GM23338 (cell line): Measurements from ENCODE around the gene CRADD. TPM values are rescaled to one million over a fixed set of nuclear protein-coding genes. Genes with fewer than 3 reads are reported as not detected.

Source experiments
- ATAC-seq: fragments of 200-7000 bp; cut with Tn5 transposase; 3 replicates; pipeline ENCODE4 v1.9.1; 2020
- DNase-seq: peaks from one replicate; pipeline ENCODE4 v3.0.0-alpha.2; 2015; ENCODE audit warnings: low spot score
- H2AFZ ChIP-seq: fragments of 200-600 bp; sonication (generic); 2 replicates; pipeline ENCODE4 v1.8.0; 2016; ENCODE audit warnings: antibody characterized with exemption, mild to moderate bottlenecking, moderate library complexity
- H3F3A ChIP-seq: fragments of 200-600 bp; sonication (generic); replicated peaks from 2 replicates; pipeline ENCODE4 v1.8.0; 2017; ENCODE audit warnings: antibody characterized with exemption, mixed run types, low read depth
- H3K27ac ChIP-seq: fragments of 200-600 bp; sonication (generic); 2 replicates; pipeline ENCODE4 v1.6.1; 2016; ENCODE audit warnings: low read depth
- H3K27me3 ChIP-seq: fragments of 200-600 bp; sonication (generic); 2 replicates; pipeline ENCODE4 v1.8.0; 2016; ENCODE audit warnings: mild to moderate bottlenecking, mixed run types, moderate library complexity; ENCODE audit not compliant: insufficient read depth
- H3K36me3 ChIP-seq: fragments of 200-600 bp; sonication (generic); 2 replicates; pipeline ENCODE4 v1.8.0; 2016; ENCODE audit warnings: mild to moderate bottlenecking; ENCODE audit not compliant: insufficient read depth
- H3K4me1 ChIP-seq: fragments of 200-600 bp; sonication (generic); 2 replicates; pipeline ENCODE4 v1.8.0; 2016; ENCODE audit warnings: mild to moderate bottlenecking, moderate library complexity; ENCODE audit not compliant: insufficient read depth
- H3K4me2 ChIP-seq: fragments of 200-600 bp; sonication (generic); 2 replicates; pipeline ENCODE4 v1.7.1; 2017; ENCODE audit warnings: mixed run types
- H3K4me3 ChIP-seq: fragments of 200-600 bp; sonication (generic); 2 replicates; pipeline ENCODE4 v1.6.1; 2016; ENCODE audit warnings: mixed run types
- H3K79me2 ChIP-seq: fragments of 200-600 bp; sonication (generic); replicated peaks from 2 replicates; pipeline ENCODE4 v1.8.0; 2017; ENCODE audit warnings: mild to moderate bottlenecking; ENCODE audit not compliant: insufficient read depth
- H3K9me2 ChIP-seq: fragments of 200-600 bp; sonication (generic); 2 replicates; pipeline ENCODE4 v1.8.0; 2017; ENCODE audit not compliant: insufficient read depth
- H4K20me1 ChIP-seq: fragments of 200-600 bp; sonication (generic); replicated peaks from 2 replicates; pipeline ENCODE4 v1.8.0; 2017; ENCODE audit warnings: mild to moderate bottlenecking; ENCODE audit not compliant: insufficient read depth
- H3K27ac Mint-ChIP-seq: 2 replicates; pipeline ENCODE4 v1.8.0; 2020; ENCODE audit warnings: inconsistent platforms, mild to moderate bottlenecking, moderate library complexity, mixed read lengths
- H3K27me3 Mint-ChIP-seq: 3 replicates; pipeline ENCODE4 v1.8.0; 2022; ENCODE audit warnings: low read depth, mild to moderate bottlenecking, moderate library complexity, mixed read lengths, inconsistent platforms; ENCODE audit not compliant: insufficient read depth, poor library complexity
- H3K36me3 Mint-ChIP-seq: 3 replicates; pipeline ENCODE4 v1.8.0; 2021; ENCODE audit warnings: low read depth, mild to moderate bottlenecking, inconsistent platforms, moderate library complexity, mixed read lengths
- H3K4me1 Mint-ChIP-seq: 3 replicates; pipeline ENCODE4 v1.8.0; 2020; ENCODE audit warnings: mild to moderate bottlenecking, inconsistent platforms, mixed read lengths
- H3K4me3 Mint-ChIP-seq: 3 replicates; pipeline ENCODE4 v1.8.0; 2021; ENCODE audit warnings: moderate library complexity, mild to moderate bottlenecking, inconsistent platforms, mixed read lengths
- H3K9me3 Mint-ChIP-seq: 3 replicates; pipeline ENCODE4 v1.8.0; 2020; ENCODE audit warnings: moderate library complexity, mild to moderate bottlenecking, inconsistent platforms, mixed read lengths
- CREB1 ChIP-seq: fragments of 250-450 bp; sonication (Bioruptor Pico); IDR thresholded peaks from 2 replicates; pipeline ENCODE4 v1.5.0; 2020; ENCODE audit warnings: low read depth, mild to moderate bottlenecking, moderate library complexity
- CTCF ChIP-seq, 2 experiments: fragments of 200-600 bp in 1 of 2; sonication (generic) in 1 of 2; conservative IDR thresholded peaks; 2 replicates each; pipeline versions ENCODE4 v1.5.1 to v1.6.1; 2016 to 2017; ENCODE audit warnings: antibody characterized with exemption in 2 of 2, low read depth in 2 of 2, mild to moderate bottlenecking in 2 of 2, moderate library complexity in 1 of 2
- ETS1 ChIP-seq: IDR thresholded peaks from 2 replicates; pipeline ENCODE4 v1.6.1; 2016; ENCODE audit warnings: antibody characterized with exemption
- EZH2 ChIP-seq: fragments of 200-600 bp; sonication (generic); IDR thresholded peaks from one replicate; pipeline ENCODE4 v1.8.0; 2017; ENCODE audit warnings: antibody characterized with exemption, mild to moderate bottlenecking, low read depth; ENCODE audit not compliant: unreplicated experiment
- EZH2phosphoT487 ChIP-seq: fragments of 200-600 bp; sonication (generic); IDR thresholded peaks from one replicate; pipeline ENCODE4 v1.8.1; 2018; ENCODE audit warnings: antibody characterized with exemption; ENCODE audit not compliant: unreplicated experiment
- JUNB ChIP-seq: IDR thresholded peaks from one replicate; pipeline ENCODE4 v1.6.1; 2016; ENCODE audit warnings: antibody characterized with exemption; ENCODE audit not compliant: unreplicated experiment
- NANOG ChIP-seq: IDR thresholded peaks from 2 replicates; pipeline ENCODE4 v1.6.1; 2016; ENCODE audit warnings: antibody characterized with exemption, borderline replicate concordance
- POLR2AphosphoS5 ChIP-seq: IDR thresholded peaks from 2 replicates; pipeline ENCODE4 v1.6.1; 2016; ENCODE audit warnings: antibody characterized with exemption, low read depth
- STAT1 ChIP-seq: IDR thresholded peaks from one replicate; pipeline ENCODE4 v1.6.1; 2016; ENCODE audit warnings: antibody characterized with exemption; ENCODE audit not compliant: unreplicated experiment
- ZNF114 ChIP-seq: fragments of 250-450 bp; sonication (Bioruptor Pico); IDR thresholded peaks from 2 replicates; pipeline ENCODE4 v1.5.0; 2020; ENCODE audit warnings: mild to moderate bottlenecking, moderate library complexity
- ZNF331 ChIP-seq: fragments of 250-450 bp; sonication (Bioruptor Pico); IDR thresholded peaks from 2 replicates; pipeline ENCODE4 v1.5.0; 2020; ENCODE audit warnings: low read depth, mild to moderate bottlenecking, moderate library complexity
- polyA plus RNA-seq: library from polyadenylated mRNA; unstranded; fragments of >200 nt; fragmentation: Nextera tagmentation; extraction: Ambion mirVana; gene quantifications from 2 replicates; pipeline ENCODE4 v1.2.1, GENCODE V29; 2016
- total RNA-seq: library from RNA; depleted of rRNA; stranded (reverse); fragments of >200 nt; shearing (Covaris generic); gene quantifications from 2 replicates; pipeline ENCODE4 v1.2.3, GENCODE V29; 2014
- TF ChIP-seq, protein P1 (sequence below): IDR thresholded peaks from one replicate; pipeline ENCODE4 v1.6.1; 2018; ENCODE audit warnings: antibody characterized with exemption; ENCODE audit not compliant: unreplicated experiment
- TF ChIP-seq, protein P2 (sequence below): fragments of 250-450 bp; sonication (Bioruptor Pico); IDR thresholded peaks from 2 replicates; pipeline ENCODE4 v1.5.0; 2020; ENCODE audit warnings: mild to moderate bottlenecking, moderate library complexity

CRADD gene
- total and polyA plus RNA-seq, 2 experiments from 2014 or later: 6.3 to 27.9 TPM

- H3K27me3 ChIP-seq: no peaks in the 10 kb centered on the region
- no peaks in the 10 kb centered on the region for H3K79me2 ChIP-seq
- no peaks in the 10 kb centered on the region for H4K20me1 ChIP-seq
- no peaks in the 10 kb centered on the region for H3K27me3 Mint-ChIP-seq
- H3K27ac Mint-ChIP-seq: no peak overlapping the region
- H2AFZ ChIP-seq: no peak overlapping the region
- no peak overlapping the region for H3K27ac ChIP-seq
- H3K4me3 Mint-ChIP-seq: no peak overlapping the region
- no peaks in the 10 kb centered on the region for H3K36me3 Mint-ChIP-seq
- no peaks in the 10 kb centered on the region for H3K36me3 ChIP-seq
- ATAC-seq: no peak
- no peaks in the 10 kb centered on the region for H3K9me3 Mint-ChIP-seq
- no peak overlapping the region for H3K4me2 ChIP-seq
- DNase-seq: no peak
- no peaks in the 10 kb centered on the region for H3K9me2 ChIP-seq
- H3K4me1 ChIP-seq: no peaks in the 10 kb centered on the region; the same call in 1 of the 2 replicates
- peaks cover 12% of the 10 kb centered on the region; the same call in 2 of the 3 replicates for H3K4me1 Mint-ChIP-seq
- no peak for TF ChIP-seq NANOG
- TF ChIP-seq EZH2: no peak
- no peak for TF ChIP-seq ZNF331 (CRISPR knock-in tag)
- TF ChIP-seq CTCF (conservative IDR thresholded peaks at IDR 0.05; ENCODE audit: low read depth in 2 of 2): no peak
- no peak for TF ChIP-seq EZH2phosphoT487
- TF ChIP-seq, protein P1, sequence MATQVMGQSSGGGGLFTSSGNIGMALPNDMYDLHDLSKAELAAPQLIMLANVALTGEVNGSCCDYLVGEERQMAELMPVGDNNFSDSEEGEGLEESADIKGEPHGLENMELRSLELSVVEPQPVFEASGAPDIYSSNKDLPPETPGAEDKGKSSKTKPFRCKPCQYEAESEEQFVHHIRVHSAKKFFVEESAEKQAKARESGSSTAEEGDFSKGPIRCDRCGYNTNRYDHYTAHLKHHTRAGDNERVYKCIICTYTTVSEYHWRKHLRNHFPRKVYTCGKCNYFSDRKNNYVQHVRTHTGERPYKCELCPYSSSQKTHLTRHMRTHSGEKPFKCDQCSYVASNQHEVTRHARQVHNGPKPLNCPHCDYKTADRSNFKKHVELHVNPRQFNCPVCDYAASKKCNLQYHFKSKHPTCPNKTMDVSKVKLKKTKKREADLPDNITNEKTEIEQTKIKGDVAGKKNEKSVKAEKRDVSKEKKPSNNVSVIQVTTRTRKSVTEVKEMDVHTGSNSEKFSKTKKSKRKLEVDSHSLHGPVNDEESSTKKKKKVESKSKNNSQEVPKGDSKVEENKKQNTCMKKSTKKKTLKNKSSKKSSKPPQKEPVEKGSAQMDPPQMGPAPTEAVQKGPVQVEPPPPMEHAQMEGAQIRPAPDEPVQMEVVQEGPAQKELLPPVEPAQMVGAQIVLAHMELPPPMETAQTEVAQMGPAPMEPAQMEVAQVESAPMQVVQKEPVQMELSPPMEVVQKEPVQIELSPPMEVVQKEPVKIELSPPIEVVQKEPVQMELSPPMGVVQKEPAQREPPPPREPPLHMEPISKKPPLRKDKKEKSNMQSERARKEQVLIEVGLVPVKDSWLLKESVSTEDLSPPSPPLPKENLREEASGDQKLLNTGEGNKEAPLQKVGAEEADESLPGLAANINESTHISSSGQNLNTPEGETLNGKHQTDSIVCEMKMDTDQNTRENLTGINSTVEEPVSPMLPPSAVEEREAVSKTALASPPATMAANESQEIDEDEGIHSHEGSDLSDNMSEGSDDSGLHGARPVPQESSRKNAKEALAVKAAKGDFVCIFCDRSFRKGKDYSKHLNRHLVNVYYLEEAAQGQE: no peak
- no peak for TF ChIP-seq POLR2AphosphoS5
- TF ChIP-seq, protein P2, sequence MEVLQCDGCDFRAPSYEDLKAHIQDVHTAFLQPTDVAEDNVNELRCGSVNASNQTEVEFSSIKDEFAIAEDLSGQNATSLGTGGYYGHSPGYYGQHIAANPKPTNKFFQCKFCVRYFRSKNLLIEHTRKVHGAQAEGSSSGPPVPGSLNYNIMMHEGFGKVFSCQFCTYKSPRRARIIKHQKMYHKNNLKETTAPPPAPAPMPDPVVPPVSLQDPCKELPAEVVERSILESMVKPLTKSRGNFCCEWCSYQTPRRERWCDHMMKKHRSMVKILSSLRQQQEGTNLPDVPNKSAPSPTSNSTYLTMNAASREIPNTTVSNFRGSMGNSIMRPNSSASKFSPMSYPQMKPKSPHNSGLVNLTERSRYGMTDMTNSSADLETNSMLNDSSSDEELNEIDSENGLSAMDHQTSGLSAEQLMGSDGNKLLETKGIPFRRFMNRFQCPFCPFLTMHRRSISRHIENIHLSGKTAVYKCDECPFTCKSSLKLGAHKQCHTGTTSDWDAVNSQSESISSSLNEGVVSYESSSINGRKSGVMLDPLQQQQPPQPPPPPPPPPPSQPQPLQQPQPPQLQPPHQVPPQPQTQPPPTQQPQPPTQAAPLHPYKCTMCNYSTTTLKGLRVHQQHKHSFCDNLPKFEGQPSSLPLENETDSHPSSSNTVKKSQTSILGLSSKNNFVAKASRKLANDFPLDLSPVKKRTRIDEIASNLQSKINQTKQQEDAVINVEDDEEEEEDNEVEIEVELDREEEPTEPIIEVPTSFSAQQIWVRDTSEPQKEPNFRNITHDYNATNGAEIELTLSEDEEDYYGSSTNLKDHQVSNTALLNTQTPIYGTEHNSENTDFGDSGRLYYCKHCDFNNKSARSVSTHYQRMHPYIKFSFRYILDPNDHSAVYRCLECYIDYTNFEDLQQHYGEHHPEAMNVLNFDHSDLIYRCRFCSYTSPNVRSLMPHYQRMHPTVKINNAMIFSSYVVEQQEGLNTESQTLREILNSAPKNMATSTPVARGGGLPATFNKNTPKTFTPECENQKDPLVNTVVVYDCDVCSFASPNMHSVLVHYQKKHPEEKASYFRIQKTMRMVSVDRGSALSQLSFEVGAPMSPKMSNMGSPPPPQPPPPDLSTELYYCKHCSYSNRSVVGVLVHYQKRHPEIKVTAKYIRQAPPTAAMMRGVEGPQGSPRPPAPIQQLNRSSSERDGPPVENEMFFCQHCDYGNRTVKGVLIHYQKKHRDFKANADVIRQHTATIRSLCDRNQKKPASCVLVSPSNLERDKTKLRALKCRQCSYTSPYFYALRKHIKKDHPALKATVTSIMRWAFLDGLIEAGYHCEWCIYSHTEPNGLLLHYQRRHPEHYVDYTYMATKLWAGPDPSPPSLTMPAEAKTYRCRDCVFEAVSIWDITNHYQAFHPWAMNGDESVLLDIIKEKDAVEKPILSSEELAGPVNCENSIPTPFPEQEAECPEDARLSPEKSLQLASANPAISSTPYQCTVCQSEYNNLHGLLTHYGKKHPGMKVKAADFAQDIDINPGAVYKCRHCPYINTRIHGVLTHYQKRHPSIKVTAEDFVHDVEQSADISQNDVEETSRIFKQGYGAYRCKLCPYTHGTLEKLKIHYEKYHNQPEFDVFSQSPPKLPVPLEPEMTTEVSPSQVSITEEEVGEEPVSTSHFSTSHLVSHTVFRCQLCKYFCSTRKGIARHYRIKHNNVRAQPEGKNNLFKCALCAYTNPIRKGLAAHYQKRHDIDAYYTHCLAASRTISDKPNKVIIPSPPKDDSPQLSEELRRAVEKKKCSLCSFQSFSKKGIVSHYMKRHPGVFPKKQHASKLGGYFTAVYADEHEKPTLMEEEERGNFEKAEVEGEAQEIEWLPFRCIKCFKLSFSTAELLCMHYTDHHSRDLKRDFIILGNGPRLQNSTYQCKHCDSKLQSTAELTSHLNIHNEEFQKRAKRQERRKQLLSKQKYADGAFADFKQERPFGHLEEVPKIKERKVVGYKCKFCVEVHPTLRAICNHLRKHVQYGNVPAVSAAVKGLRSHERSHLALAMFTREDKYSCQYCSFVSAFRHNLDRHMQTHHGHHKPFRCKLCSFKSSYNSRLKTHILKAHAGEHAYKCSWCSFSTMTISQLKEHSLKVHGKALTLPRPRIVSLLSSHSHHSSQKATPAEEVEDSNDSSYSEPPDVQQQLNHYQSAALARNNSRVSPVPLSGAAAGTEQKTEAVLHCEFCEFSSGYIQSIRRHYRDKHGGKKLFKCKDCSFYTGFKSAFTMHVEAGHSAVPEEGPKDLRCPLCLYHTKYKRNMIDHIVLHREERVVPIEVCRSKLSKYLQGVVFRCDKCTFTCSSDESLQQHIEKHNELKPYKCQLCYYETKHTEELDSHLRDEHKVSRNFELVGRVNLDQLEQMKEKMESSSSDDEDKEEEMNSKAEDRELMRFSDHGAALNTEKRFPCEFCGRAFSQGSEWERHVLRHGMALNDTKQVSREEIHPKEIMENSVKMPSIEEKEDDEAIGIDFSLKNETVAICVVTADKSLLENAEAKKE (CRISPR knock-in tag): no peak
- TF ChIP-seq CREB1: no peak
- no peak for TF ChIP-seq JUNB
- TF ChIP-seq STAT1: no peak
- TF ChIP-seq ETS1: no peak
- no peak for TF ChIP-seq ZNF114 (CRISPR knock-in tag)
- no peaks in the 10 kb centered on the region for H3F3A ChIP-seq
- no peak overlapping the region for H3K4me3 ChIP-seq
Observed at GRCh38 chr12:93852173-93852591, 175.0 kb downstream of the CRADD start.
